ENCODE measurements around the gene AFF4.

The AFF4 gene

DNA sequence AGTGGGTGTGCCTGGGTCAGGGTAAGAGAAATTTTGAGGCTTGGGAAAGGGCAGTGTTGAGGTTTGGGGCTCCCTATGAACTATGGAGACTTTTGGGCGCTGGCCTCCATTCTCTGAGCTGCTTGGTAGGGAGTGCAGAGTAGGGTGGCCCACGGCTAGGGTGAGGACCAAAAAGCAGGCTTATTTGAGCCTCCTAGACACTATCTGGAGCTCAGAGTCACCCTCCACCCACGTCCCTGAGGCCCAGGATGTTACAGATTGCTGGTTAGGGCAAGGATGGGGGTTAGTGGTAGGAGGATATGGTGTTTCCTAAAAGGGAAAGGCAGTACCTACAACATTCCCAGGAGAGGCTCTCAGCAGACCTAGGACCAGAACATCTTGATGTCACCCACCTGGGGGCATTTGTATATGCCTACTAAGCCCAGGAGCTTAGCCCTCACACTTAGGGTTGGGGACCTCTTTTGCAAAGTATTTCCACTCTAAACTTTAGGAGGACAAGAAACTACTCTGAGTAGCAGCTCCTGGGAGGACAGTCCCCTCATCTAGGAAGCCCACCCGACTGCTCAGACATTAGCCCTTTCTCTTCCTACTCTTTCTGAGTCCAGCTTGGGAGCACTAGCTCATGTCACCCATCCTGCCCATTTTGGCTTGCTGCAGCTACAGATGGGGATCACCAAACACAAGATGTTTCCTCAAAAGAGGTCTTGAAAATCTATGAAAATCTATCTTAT, 135.3 kb downstream of the AFF4 start:
- no peak for DNase-seq (ENCODE audit: low spot score)

DNA sequence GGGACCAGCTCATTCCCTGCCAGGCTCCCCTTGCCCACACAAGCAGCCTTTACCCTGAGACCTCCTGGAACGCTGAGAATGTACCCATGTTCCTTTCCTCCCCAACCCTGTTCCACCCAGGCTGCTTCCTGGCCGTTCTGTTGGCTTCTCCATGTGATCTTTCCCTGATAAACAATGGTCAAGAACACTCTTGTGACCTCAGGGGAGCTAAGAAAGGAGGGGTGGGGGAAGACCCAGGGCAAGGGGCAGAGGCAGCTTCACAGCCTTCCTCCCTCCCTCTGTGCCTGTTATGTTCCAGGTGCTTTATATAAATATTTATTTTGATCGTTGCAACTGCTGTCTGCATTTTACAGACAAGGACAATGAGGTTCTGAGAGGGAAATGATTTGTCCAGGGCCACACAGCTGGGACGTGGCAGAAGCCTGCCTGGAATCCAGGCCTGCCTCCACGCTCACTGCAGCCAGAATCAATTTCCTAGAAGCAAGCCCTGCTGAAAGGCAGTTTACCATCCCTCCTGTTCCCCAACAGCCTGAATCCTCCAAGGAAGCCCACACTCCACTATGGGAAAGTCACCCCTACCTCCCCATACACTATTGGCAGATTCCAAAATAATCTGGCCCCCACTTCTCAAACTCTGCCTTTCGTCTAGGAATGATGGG, 136.9 kb downstream of the AFF4 start:
- DNase-seq (ENCODE audit: low spot score) = no peak

DNA sequence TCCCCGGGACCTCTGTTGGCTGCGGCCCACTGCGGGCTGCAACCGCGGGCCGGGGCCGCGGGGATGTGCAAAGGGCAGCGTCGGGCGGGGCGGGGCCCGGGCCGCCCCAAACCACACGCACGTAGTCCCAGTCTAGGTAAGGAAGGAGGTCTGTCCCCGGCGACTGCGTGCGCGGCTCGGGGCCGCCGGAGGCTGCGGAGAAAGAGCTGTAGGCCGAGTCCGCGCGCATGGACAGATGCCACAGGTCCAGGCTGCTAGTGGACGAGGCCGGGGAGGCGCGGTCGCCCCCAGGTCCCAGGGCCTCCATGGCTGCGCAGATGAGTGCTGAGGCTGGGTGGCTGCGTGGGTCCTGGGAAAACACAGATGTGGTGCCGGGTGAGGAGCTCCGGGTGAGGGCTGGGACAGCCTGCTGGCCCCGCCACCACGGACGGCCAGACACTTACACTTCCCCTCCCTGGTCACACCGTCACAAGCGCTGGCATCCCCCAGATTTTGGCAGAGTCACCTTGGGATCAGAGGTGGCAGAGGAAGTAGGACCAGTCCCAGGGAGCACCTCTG, 137.5 kb downstream of the AFF4 start:
- DNase-seq (ENCODE audit: low spot score) = no peak
